Keratinocyte (primary cell): ENCODE results near the gene UQCC3. TPM values are rescaled to one million over a fixed set of nuclear protein-coding genes. Genes with fewer than 3 reads are reported as not detected.

Experiments
- DNase-seq: peaks from one replicate; pipeline ENCODE4 v3.0.0-alpha.2; 2011; ENCODE audit warnings: low read depth, missing footprints, low spot score
- FAIRE-seq: peaks from 2 replicates; lab custom pipeline; 2011; peaks lifted over from hg19 to GRCh38; lab: Jason Lieb, UNC
- H2AFZ ChIP-seq: 2 replicates; pipeline ENCODE4 v1.6.0; 2012; ENCODE audit warnings: low read length, control low read depth, inconsistent platforms; ENCODE audit not compliant: control insufficient read depth
- H3K27ac ChIP-seq: 2 replicates; pipeline ENCODE4 v1.5.1; 2011; ENCODE audit warnings: low read length; ENCODE audit not compliant: control insufficient read depth, insufficient read depth
- H3K27me3 ChIP-seq: 3 replicates; pipeline ENCODE4 v1.6.0; 2011; ENCODE audit warnings: low read length; ENCODE audit not compliant: control insufficient read depth, insufficient read depth; ENCODE audit errors: extremely low read depth
- H3K36me3 ChIP-seq, 2 experiments: 2 replicates in 1 of 2; 3 replicates in 1 of 2; pipeline ENCODE4 v1.5.1; 2011; ENCODE audit warnings: low read length in 2 of 2, mild to moderate bottlenecking in 1 of 2; ENCODE audit not compliant: control insufficient read depth in 2 of 2, insufficient read depth in 2 of 2; ENCODE audit errors: extremely low read depth in 1 of 2
- H3K4me1 ChIP-seq: 3 replicates; pipeline ENCODE4 v1.5.1; 2011; ENCODE audit warnings: low read length; ENCODE audit not compliant: control insufficient read depth, insufficient read depth; ENCODE audit errors: extremely low read depth
- H3K4me2 ChIP-seq: 3 replicates; pipeline ENCODE4 v1.6.0; 2011; ENCODE audit warnings: low read depth, low read length; ENCODE audit not compliant: control insufficient read depth, insufficient read depth; ENCODE audit errors: extremely low read depth
- H3K4me3 ChIP-seq, 3 experiments: fragments of 200-600 bp in 1 of 3; sonication (generic) in 1 of 3; 2 replicates in 2 of 3; 3 replicates in 1 of 3; pipeline ENCODE4 v1.5.1; 2011 to 2016; ENCODE audit warnings: low read length in 3 of 3, mild to moderate bottlenecking in 3 of 3, control low read depth in 2 of 3, inconsistent platforms in 1 of 3, low read depth in 1 of 3, mixed read lengths in 1 of 3, mixed run types in 1 of 3, moderate library complexity in 1 of 3; ENCODE audit not compliant: control insufficient read depth in 2 of 3, insufficient read depth in 2 of 3; ENCODE audit errors: extremely low read depth in 1 of 3
- H3K79me2 ChIP-seq: 2 replicates; pipeline ENCODE4 v1.6.0; 2012; ENCODE audit warnings: low read length; ENCODE audit not compliant: control insufficient read depth, insufficient read depth
- H3K9ac ChIP-seq: 3 replicates; pipeline ENCODE4 v1.6.0; 2011; ENCODE audit warnings: low read length; ENCODE audit not compliant: control insufficient read depth, insufficient read depth; ENCODE audit errors: extremely low read depth
- H3K9me1 ChIP-seq: 3 replicates; pipeline ENCODE4 v1.6.0; 2011; ENCODE audit warnings: low read length; ENCODE audit not compliant: control insufficient read depth, insufficient read depth; ENCODE audit errors: extremely low read depth
- H3K9me3 ChIP-seq: 2 replicates; pipeline ENCODE4 v1.5.1; 2012; ENCODE audit warnings: low read depth, low read length; ENCODE audit not compliant: control insufficient read depth
- H4K20me1 ChIP-seq: 3 replicates; pipeline ENCODE4 v1.6.0; 2011; ENCODE audit warnings: low read length; ENCODE audit not compliant: control insufficient read depth, insufficient read depth; ENCODE audit errors: extremely low read depth
- EZH2 ChIP-seq: IDR thresholded peaks from one replicate; pipeline ENCODE4 v1.6.1; 2012; ENCODE audit warnings: inconsistent platforms, mild to moderate bottlenecking, low read length, moderate library complexity
- dilution Hi-C: fragments of 300-500 bp; cut with MboI; formaldehyde crosslinking; loops from one replicate; pipeline ENCODE4 v1.7.0; 2020; ENCODE audit warnings: low sequenced_read_pairs; ENCODE audit not compliant: extremely low pct_ligation_motif_present
- polyA plus RNA-seq, 5 experiments: library from polyadenylated mRNA; depleted of rRNA in 3 of 5; stranded (reverse) in 3 of 5; stranded (forward) in 1 of 5; unstranded in 1 of 5; fragments of >200 nt; gene quantifications; 1 replicate in 1 of 5; 2 replicates in 3 of 5; 3 replicates in 1 of 5; pipeline versions ENCODE4 v1.2.1 to v1.2.3, GENCODE V29; 2011 to 2012; ENCODE audit warnings: missing spikeins in 2 of 5, low read depth in 1 of 5, low replicate concordance in 1 of 5
- TF ChIP-seq, protein P1 (sequence below), 3 experiments: IDR thresholded peaks in 1 of 3; conservative IDR thresholded peaks in 1 of 3; optimal IDR thresholded peaks in 1 of 3; 2 replicates in 2 of 3; 3 replicates in 1 of 3; pipeline versions ENCODE3 to v1.5.1; 2011; ENCODE audit warnings: low read length in 3 of 3, mild to moderate bottlenecking in 3 of 3, moderate library complexity in 2 of 3, control low read depth in 1 of 3, inconsistent platforms in 1 of 3; ENCODE audit not compliant: insufficient read depth in 2 of 3; ENCODE audit errors: extremely low read depth in 1 of 3

UQCC3 gene
- polyA plus RNA-seq, 1 donor (not counting 4 experiments of a cell fraction or from before 2014, with no cell fraction given), result 8.6 TPM

GRCh38 chr11:62709247-62710000, 38.0 kb downstream of the UQCC3 start:
- H3K4me1 ChIP-seq, result peaks cover 36% of the 10 kb centered on the region

DNA sequence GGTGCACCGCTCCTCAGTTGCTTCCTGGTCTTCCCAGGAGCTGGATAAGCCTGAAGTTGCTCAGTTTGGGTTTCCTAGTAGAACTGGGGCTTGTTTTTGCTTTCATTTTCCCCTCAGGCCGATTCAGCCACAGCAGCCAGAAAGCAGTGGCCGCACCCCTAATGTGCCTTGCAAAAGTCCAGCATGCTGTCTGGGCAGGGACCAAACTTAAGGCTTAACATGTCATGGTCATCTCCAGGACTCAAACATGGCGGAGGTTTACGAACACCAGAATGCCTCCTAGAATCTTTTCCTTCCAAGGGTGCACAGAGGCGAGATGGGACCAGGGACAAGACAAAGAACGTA, 38.5 kb downstream of the UQCC3 start:
- Histone ChIP-seq H3K4me3 (peak overlapping the region; percentile 23 to 84 (median 75)), H3K79me2 (no peaks in the 10 kb centered on the region), H3K36me3 (peaks cover 14 to 27% of the 10 kb centered on the region in 2 experiments), H3K4me2 (peak overlapping the region; percentile 99), H3K27me3 (no peaks in the 10 kb centered on the region), H3K27ac (peak overlapping the region; percentile 93), H3K9me1 (no peaks in the 10 kb centered on the region), H3K4me1 (peaks cover 36% of the 10 kb centered on the region), H4K20me1 (no peaks in the 10 kb centered on the region), H3K9me3 (no peaks in the 10 kb centered on the region), H2AFZ (peak overlapping the region; percentile 93), H3K9ac (peak overlapping the region; percentile 88)
- dilution Hi-C loops, result no loop called here
- no peak for TF ChIP-seq EZH2
- TF ChIP-seq, protein P1, sequence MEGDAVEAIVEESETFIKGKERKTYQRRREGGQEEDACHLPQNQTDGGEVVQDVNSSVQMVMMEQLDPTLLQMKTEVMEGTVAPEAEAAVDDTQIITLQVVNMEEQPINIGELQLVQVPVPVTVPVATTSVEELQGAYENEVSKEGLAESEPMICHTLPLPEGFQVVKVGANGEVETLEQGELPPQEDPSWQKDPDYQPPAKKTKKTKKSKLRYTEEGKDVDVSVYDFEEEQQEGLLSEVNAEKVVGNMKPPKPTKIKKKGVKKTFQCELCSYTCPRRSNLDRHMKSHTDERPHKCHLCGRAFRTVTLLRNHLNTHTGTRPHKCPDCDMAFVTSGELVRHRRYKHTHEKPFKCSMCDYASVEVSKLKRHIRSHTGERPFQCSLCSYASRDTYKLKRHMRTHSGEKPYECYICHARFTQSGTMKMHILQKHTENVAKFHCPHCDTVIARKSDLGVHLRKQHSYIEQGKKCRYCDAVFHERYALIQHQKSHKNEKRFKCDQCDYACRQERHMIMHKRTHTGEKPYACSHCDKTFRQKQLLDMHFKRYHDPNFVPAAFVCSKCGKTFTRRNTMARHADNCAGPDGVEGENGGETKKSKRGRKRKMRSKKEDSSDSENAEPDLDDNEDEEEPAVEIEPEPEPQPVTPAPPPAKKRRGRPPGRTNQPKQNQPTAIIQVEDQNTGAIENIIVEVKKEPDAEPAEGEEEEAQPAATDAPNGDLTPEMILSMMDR (optimal IDR thresholded peaks at IDR 0.05 in 1 of 3, IDR thresholded peaks at IDR 0.05 in 1 of 3, conservative IDR thresholded peaks at IDR 0.05 in 1 of 3; ENCODE audit: extremely low read depth in 1 of 3, insufficient read depth in 2 of 3, low read length in 3 of 3), result no peak
- FAIRE-seq, result no peak
- DNase-seq, result no peak

More at GRCh38 chr11:62709247-62710000, 38.0 kb downstream of the UQCC3 start:
- Histone ChIP-seq H4K20me1 (no peaks in the 10 kb centered on the region), H3K9me1 (no peaks in the 10 kb centered on the region), H3K9me3 (no peaks in the 10 kb centered on the region), H2AFZ (peak overlapping the region; percentile 95), H3K27ac (peak overlapping the region; percentile 93), H3K9ac (peak overlapping the region; percentile 88), H3K27me3 (no peaks in the 10 kb centered on the region), H3K79me2 (no peaks in the 10 kb centered on the region), H3K36me3 (peaks cover 10 to 22% of the 10 kb centered on the region in 2 experiments), H3K4me2 (peak overlapping the region; percentile 99), H3K4me3 (peak overlapping the region; percentile 25 to 84 (median 75))
- no peak for TF ChIP-seq EZH2
- TF ChIP-seq, protein P1 (optimal IDR thresholded peaks at IDR 0.05 in 1 of 3, IDR thresholded peaks at IDR 0.05 in 1 of 3, conservative IDR thresholded peaks at IDR 0.05 in 1 of 3; ENCODE audit: extremely low read depth in 1 of 3, insufficient read depth in 2 of 3, low read length in 3 of 3), result no peak
- peak; percentile 62 for DNase-seq
- dilution Hi-C loops, result no loop called here
- no peak for FAIRE-seq
